Fibroblast of pulmonary artery (primary cell): Measurements from ENCODE around the gene SEC23A.
"Not testable (repeated sequence)": the region's sequence is repeated elsewhere in the genome, so short reads cannot be mapped to it uniquely, and the experiment has no call there.

Experiments used
- DNase-seq: peaks from one replicate; pipeline ENCODE4 v3.0.0-alpha.2; 2010; ENCODE audit warnings: low read depth
- H3K4me3 ChIP-seq: replicated peaks from 2 replicates; pipeline ENCODE4 v1.5.1; 2011; ENCODE audit warnings: low read depth, mild to moderate bottlenecking, control low read depth, low read length, moderate library complexity
- CTCF ChIP-seq: IDR thresholded peaks from 2 replicates; pipeline ENCODE4 v1.5.1; 2011; ENCODE audit warnings: mild to moderate bottlenecking, control low read depth, low read length, inconsistent platforms; ENCODE audit errors: missing control alignments

Gene SEC23A

DNA sequence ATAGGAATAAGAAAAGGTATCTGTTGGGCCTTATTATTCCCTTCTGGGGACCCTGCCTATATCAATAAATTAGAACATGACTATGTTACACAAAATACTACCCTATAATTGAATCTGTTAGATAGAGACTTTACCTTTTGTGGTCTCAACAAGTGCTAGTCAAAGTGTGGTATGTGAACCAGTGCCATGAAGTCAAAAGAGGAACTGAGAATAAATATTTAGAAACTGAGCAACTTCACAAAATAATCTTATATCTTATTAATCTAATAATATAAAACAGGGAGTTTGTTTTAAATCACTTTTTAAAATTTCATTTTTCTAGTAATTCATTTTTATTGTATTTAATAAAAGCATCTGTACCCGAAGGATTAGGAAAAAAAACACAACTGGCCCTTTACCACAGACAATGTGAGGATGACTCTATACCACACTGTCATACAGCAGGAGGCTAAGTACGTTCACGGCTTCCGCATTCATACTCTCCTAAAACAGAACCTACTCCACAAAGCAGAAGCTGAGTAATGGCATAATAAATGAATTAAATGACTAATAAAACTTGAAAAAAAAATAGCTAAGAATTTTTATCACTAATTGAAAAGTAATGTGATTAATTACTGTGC is 42.1 kb downstream of the SEC23A start:
- no peak for DNase-seq
- H3K4me3 ChIP-seq, result no peak overlapping the region
- no peak for TF ChIP-seq CTCF

- no peak for DNase-seq
- no peak overlapping the region for H3K4me3 ChIP-seq
- TF ChIP-seq CTCF, result no peak
These were observed 47.1 kb downstream of the SEC23A start for GRCh38 chr14:39055786-39056474.

DNA sequence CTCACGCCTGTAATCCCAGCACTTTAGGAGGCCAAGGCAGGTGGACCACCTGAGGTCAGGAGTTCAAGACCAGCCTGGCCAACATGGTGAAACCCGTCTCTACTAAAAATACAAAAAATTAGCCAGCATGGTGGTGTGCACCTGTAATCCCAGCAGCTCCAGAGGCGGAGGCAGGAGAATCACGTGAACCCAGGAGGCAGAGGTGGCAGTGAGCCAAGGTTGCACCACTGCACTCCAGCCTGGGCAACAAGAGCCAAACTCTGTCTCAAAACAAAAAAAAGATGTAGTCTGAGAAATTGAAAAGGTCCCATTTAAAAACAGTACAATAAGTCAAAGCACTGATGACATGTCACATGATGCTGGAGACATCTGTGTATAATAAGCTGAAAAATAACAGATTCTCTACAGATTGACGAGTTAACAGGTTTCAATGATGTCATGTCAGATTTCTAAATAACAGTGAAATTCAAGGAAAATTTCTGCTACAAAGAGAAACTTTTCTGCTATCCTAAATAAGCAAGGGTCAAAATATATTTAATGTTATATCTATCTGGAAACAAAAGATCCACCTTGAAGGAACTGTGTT is 50.1 kb downstream of the SEC23A start:
- not testable (repeated sequence) for DNase-seq, H3K4me3 ChIP-seq

DNA sequence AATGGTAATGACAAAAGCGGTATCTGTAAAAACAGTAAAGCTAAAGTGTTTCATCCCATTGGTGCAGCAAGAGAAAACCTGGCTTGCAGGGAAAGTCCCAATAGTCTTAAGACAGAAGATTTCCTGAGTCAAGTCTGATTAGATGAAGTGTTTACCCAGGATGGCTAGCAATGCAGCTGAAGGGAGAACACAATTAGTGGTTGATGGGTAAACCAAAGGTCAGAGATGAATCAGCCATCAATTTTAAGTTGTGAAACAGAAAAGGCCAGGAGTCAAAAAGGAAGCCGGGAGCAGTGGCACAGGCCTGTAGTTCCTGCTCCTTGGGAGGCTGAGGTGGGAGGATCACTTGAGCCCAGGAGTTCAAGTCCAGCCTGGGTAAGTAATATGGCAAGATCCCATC is 52.6 kb downstream of the SEC23A start:
- H3K4me3 ChIP-seq, result no peak overlapping the region
- peak; percentile 65 for DNase-seq
- no peak for TF ChIP-seq CTCF

GRCh38 chr14:39045889-39046288 is 57.1 kb downstream of the SEC23A start:
- H3K4me3 ChIP-seq, DNase-seq: not testable (repeated sequence)

- no peak for TF ChIP-seq CTCF
- no peak for DNase-seq
- H3K4me3 ChIP-seq, result no peak overlapping the region
These were observed 59.6 kb downstream of the SEC23A start for GRCh38 chr14:39043352-39043943.

DNA sequence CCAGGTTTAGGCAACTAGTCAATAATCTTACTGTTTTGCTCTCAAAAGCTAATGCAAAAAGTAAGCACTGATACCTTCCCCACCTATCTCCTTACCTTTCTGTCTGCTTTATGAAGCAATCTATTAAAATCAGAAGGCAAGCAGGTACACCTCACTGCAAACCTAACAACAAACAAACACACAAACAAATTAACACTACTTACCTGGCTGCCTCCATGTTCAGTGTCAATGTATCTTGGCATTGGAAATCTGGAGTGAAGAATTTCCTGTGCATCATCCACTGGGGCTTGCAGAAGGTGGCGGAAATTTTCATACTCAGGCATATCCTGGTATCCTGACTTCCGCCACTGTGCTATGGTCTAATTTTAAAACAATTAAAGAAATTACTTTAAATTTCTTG is 62.5 kb downstream of the SEC23A start:
- DNase-seq, result no peak
- TF ChIP-seq CTCF, result no peak
- H3K4me3 ChIP-seq, result no peak overlapping the region
